Bronchial epithelial cell (primary cell): ENCODE data around the gene DAGLB. TPM values are rescaled to one million over a fixed set of nuclear protein-coding genes. Genes with fewer than 3 reads are reported as not detected.
"Not testable (repeated sequence)": the region's sequence is repeated elsewhere in the genome, so short reads cannot be mapped to it uniquely, and the experiment has no call there.

Experiments used
- DNase-seq: peaks from one replicate; pipeline ENCODE4 v3.0.0-alpha.2; 2010; ENCODE audit warnings: low read depth
- FAIRE-seq: peaks from 2 replicates; lab custom pipeline; 2011; peaks lifted over from hg19 to GRCh38; lab: Jason Lieb, UNC
- H3K27me3 ChIP-seq: 2 replicates; pipeline ENCODE4 v1.5.1; 2011; ENCODE audit warnings: low read length; ENCODE audit not compliant: control insufficient read depth, insufficient read depth
- H3K36me3 ChIP-seq: 2 replicates; pipeline ENCODE4 v1.5.1; 2011; ENCODE audit warnings: low read length; ENCODE audit not compliant: control insufficient read depth, insufficient read depth
- H3K4me3 ChIP-seq: 2 replicates; pipeline ENCODE4 v1.5.1; 2011; ENCODE audit warnings: mild to moderate bottlenecking, low read depth, low read length, control low read depth
- CTCF ChIP-seq: IDR thresholded peaks from 2 replicates; pipeline ENCODE4 v1.5.1; 2011; ENCODE audit warnings: mild to moderate bottlenecking, moderate library complexity, low read length, control low read depth, inconsistent platforms; ENCODE audit not compliant: insufficient read depth, severe bottlenecking
- total RNA-seq: library from RNA; depleted of rRNA; stranded (reverse); fragments of >200 nt; gene quantifications from 2 replicates; pipeline ENCODE4 v1.2.1, GENCODE V29; 2014

DAGLB gene
- total RNA-seq, 1 donor from 2014 or later = 27.1 TPM

GRCh38 chr7:6402041-6402440, 45.7 kb downstream of the DAGLB start:
- DNase-seq = no peak
- peak; percentile 43 for FAIRE-seq
- no peaks in the 10 kb centered on the region for H3K27me3 ChIP-seq
- H3K36me3 ChIP-seq = peaks cover 12% of the 10 kb centered on the region
- TF ChIP-seq CTCF = no peak
- H3K4me3 ChIP-seq = no peak overlapping the region

DNA sequence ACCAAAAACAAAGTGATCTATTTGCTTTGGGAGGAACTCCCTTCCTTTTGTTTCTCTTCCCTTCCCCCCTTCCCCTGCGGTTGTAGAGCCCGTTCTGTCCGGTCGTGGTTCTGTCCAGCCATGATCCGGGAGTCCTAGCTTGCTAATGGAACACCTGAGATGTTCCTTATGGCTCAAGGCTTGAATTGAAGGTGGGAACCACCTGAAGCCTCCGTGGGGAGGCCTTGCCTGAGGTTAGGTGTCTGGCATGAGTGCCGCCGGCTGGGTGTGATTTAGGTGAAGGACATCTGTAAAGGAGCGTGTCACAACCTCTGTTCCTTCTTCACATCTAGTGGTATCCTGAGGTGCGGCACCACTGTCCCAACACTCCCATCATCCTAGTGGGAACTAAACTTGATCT, 46.2 kb downstream of the DAGLB start:
- no peak for FAIRE-seq
- Histone ChIP-seq H3K36me3 (peaks cover 11% of the 10 kb centered on the region), H3K4me3 (no peak overlapping the region), H3K27me3 (no peaks in the 10 kb centered on the region)
- TF ChIP-seq CTCF = no peak
- DNase-seq = no peak

DNA sequence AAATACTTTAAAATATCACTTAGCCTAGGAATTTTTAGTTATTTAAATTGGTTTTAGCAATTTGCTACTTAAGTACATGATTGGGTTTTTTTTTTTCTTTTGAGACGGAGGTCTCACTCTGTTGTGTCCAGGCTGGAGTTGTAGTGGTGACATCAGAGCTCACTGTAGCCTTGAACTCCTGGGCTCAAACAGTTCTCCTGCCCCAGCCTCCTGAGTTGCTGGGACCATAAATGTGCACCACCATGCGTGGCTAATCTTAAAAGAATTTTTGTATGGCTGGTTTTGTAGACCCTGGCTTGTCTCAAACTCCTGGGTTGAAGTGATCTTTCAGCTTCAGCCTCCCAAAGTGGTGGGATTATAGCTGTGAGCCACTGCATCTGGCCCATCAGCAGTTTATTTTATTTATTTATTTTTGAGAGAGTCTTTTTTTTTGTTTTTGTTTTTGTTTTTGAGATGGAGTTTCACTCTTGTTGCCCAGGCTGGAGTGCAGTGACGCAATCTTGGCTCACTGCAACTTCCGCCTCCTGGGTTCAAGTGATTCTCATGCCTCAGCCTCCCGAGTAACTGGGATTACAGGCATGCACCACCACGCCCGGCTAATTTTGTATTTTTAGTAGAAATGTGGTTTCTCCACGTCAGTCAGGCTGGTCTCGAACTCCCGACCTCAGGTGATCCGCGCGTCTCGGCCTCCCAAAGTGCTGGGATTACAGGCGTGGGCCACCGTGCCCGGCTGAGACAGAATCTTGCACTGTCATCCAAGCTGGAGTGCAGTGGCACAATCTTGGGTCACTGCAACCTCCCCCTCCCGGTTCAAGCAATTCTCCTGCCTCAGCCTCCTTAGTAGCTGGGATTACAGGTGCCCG, 47.3 kb downstream of the DAGLB start:
- not testable (repeated sequence) for FAIRE-seq, DNase-seq, H3K27me3 ChIP-seq, H3K4me3 ChIP-seq
- H3K36me3 ChIP-seq = peaks cover 14% of the 10 kb centered on the region

- Histone ChIP-seq H3K27me3 (no peaks in the 10 kb centered on the region), H3K4me3 (no peak overlapping the region), H3K36me3 (peaks cover 15% of the 10 kb centered on the region)
- no peak for FAIRE-seq
- no peak for TF ChIP-seq CTCF
- no peak for DNase-seq
These were observed 48.4 kb downstream of the DAGLB start for GRCh38 chr7:6399351-6399750.

- DNase-seq (peak; percentile 86), FAIRE-seq (no peak)
- Histone ChIP-seq H3K36me3 (peaks cover 15% of the 10 kb centered on the region), H3K4me3 (no peak overlapping the region), H3K27me3 (no peaks in the 10 kb centered on the region)
- TF ChIP-seq CTCF = no peak
These were observed 48.8 kb downstream of the DAGLB start for GRCh38 chr7:6398943-6399342.

DNA sequence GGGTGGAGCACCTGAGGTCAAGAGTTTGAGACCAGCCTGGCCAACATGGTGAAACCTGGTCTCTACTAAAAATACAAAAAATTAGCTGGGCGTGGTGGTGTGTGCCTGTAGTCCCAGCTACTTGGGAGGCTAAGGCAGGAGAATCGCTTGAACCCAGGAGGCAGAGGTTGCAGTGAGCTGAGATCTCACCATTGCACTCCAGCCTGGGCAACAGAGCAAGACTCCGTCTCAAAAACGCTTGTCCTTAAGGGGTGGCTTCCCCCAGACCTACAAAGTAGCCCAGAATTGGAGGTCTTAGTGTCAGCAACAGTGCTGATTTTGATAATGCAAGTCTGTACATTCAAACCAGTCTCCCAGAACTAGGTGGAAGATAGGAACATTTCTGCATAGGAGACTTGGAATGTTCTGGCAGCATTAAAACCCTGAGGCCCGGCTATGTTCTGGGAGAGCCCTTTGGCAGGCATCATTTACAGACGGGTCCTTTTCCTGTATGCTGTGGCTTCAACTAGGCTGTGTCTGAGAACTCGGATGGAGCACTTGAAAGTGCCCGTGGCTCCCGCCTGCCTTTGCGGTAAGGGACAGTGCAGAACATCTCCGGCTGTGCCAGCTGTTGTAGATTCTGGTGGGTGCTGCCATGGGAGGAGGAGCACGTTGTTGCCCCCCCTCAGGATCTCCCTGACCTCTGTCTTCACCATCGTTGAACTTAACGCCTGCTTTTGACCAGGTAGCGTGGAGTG, 49.8 kb downstream of the DAGLB start:
- H3K4me3 ChIP-seq = not testable (repeated sequence)
- H3K36me3 ChIP-seq = peaks cover 15% of the 10 kb centered on the region

More for the DNA sequence above, 49.8 kb downstream of the DAGLB start:
- H3K27me3 ChIP-seq, DNase-seq, FAIRE-seq: not testable (repeated sequence)
